Measurements from ENCODE around the gene SLC12A7. TPM values are rescaled to one million over a fixed set of nuclear protein-coding genes. Genes with fewer than 3 reads are reported as not detected.

Gene SLC12A7
- total and polyA plus RNA-seq, 10 donors: 8.6 to 120 (median 52.3) TPM

- peaks cover 0 to 6% (median 0%) of the 10 kb centered on the region in 7 donors for H3K27me3 ChIP-seq (replicated peaks in 1 of 7)
- 82 to 93% (median 90%) methylated on average over 27 of the region's 27 CpGs for WGBS, 5 donors
- no peaks in the 10 kb centered on the region for H3K9me3 ChIP-seq
- TF ChIP-seq POLR2AphosphoS5 (IDR thresholded peaks at IDR 0.05) (no peak), CTCF (IDR thresholded peaks at IDR 0.05 in 8 of 11, conservative IDR thresholded peaks at IDR 0.05 in 3 of 11) (no peak), POLR2A (IDR thresholded peaks at IDR 0.05) (no peak)
- no peaks in the 10 kb centered on the region for H3K36me3 ChIP-seq
- DNase-seq: no peak
- intact Hi-C loops (cut with DNase I; ENCODE audit: low total_unique reads): no loop called here
- peak overlapping the region in 2 of 8 donors; percentile 26 to 51 for H3K27ac ChIP-seq
- H3K4me3 ChIP-seq: no peak overlapping the region
- peaks cover 0 to 16% (median 0%) of the 10 kb centered on the region in 6 donors for H3K4me1 ChIP-seq
These were observed 12.6 kb upstream of the SLC12A7 start for GRCh38 chr5:1124205-1125029.

- no peak for DNase-seq
- Histone ChIP-seq H3K27ac (no peak overlapping the region), H3K4me3 (no peak overlapping the region), H3K36me3 (no peaks in the 10 kb centered on the region), H3K27me3 (replicated peaks in 1 of 7) (no peaks in the 10 kb centered on the region), H3K9me3 (no peaks in the 10 kb centered on the region), H3K4me1 (peaks cover 1 to 24% (median 5%) of the 10 kb centered on the region in 6 donors)
- TF ChIP-seq CTCF (IDR thresholded peaks at IDR 0.05 in 8 of 11, conservative IDR thresholded peaks at IDR 0.05 in 3 of 11) (no peak), POLR2AphosphoS5 (IDR thresholded peaks at IDR 0.05) (no peak)
- intact Hi-C loops (cut with DNase I; ENCODE audit: low total_unique reads): no loop called here
- 83 to 87% (median 86%) methylated on average over 10 to 20 of the region's 20 CpGs for WGBS, 5 donors
These were observed 11.7 kb upstream of the SLC12A7 start for GRCh38 chr5:1123418-1124147.

GRCh38 chr5:1122511-1123294 is 10.8 kb upstream of the SLC12A7 start:
- Histone ChIP-seq H3K27ac (no peak overlapping the region), H3K27me3 (replicated peaks in 1 of 7) (no peaks in the 10 kb centered on the region), H3K4me3 (no peak overlapping the region), H3K9me3 (no peaks in the 10 kb centered on the region), H3K36me3 (no peaks in the 10 kb centered on the region), H3K4me1 (peaks cover 4 to 30% (median 13%) of the 10 kb centered on the region in 6 donors)
- no peak for TF ChIP-seq POLR2A (IDR thresholded peaks at IDR 0.05)
- no peak for TF ChIP-seq POLR2AphosphoS5 (IDR thresholded peaks at IDR 0.05)
- no peak for TF ChIP-seq CTCF (IDR thresholded peaks at IDR 0.05 in 8 of 11, conservative IDR thresholded peaks at IDR 0.05 in 3 of 11)
- intact Hi-C loops (cut with DNase I; ENCODE audit: low total_unique reads): no loop called here
- no peak for DNase-seq
- 81 to 89% (median 88%) methylated on average over 34 of the region's 34 CpGs for WGBS, 5 donors

Measured in spleen (tissue), 11 donors.